ENCODE measurements around the gene ZC3H4. TPM values are rescaled to one million over a fixed set of nuclear protein-coding genes. Genes with fewer than 3 reads are reported as not detected.

ZC3H4 gene
- total RNA-seq: 56.4 and 63.9 TPM in 2 replicates
- 5.5 and 6.2 TPM in 2 replicates for polyA plus RNA-seq
- polyA plus RNA-seq (2011; cell fraction: cytosol; rRNA removed): 9.7 and 10.9 TPM in 2 replicates
- 20.4 and 22.2 TPM in 2 replicates for polyA plus RNA-seq (2011; cell fraction: nucleus; rRNA removed)
- polyA plus RNA-seq (2012): 21.3 and 33.9 TPM in 2 replicates
- 11.9 and 13.3 TPM in 2 replicates for polyA minus RNA-seq
- 9.5 TPM for polyA minus RNA-seq (2011; cell fraction: cytosol; rRNA and poly(A)+ RNA removed)
- polyA minus RNA-seq (2011; cell fraction: nucleus; rRNA and poly(A)+ RNA removed): 12.1 and 13.1 TPM in 2 replicates
- Bru-seq, nascent RNA: percentile 83 among the genes with signal in this experiment
- BruChase-seq, experiment 1, labeled RNA remaining after a 6-hour chase: percentile 79 among the genes with signal in this experiment
- percentile 72 among the genes with signal in this experiment for BruChase-seq, experiment 2, labeled RNA remaining after a 2-hour chase
- long read RNA-seq, partial matches to known transcripts: 2 of 20 reads
- long read RNA-seq, other reads (novel, unspliced or antisense): 18 of 20 reads

GRCh38 chr19:47112997-47113849 is at the start of gene ZC3H4:
Gene ZC3H4, minus strand, starts transcription at chr19:47113776. Its CDS starts 1,192 bp downstream, at chr19:47112584.
- intact Hi-C loops (cut with micrococcal nuclease): loop anchor here (1.0 to 5.0 kb wide), 4 partner anchors 18 to 251 kb away; partner anchors contain the start of genes ARHGAP35, SAE1 and TMEM160
- CTCF ChIA-PET: interaction anchor here (0.6 to 2.5 kb wide), 17 partner anchors 10 to 324 kb away, joined by 3 to 26 read pairs (median 4); partner anchors contain the start of gene SAE1
- Histone ChIP-seq H3K9ac (replicated peaks; ENCODE audit: extremely low read depth, insufficient read depth, low read length) (peak within 1 kb of the TSS; percentile 99), H2AFZ (ENCODE audit: low read depth, low read length) (peak within 1 kb of the TSS; percentile 0), H3K4me1 (ENCODE audit: control insufficient read depth, extremely low read depth, insufficient read depth, low read length) (peaks cover 23% of the 10 kb centered on the region), H3K36me3 (ENCODE audit: control insufficient read depth in 2 of 2, extremely low read depth in 1 of 2, insufficient read depth in 2 of 2, low read length in 2 of 2) (no peaks in the 10 kb centered on the region), H3K79me2 (ENCODE audit: control insufficient read depth, insufficient read depth, low read length) (peaks cover 37% of the 10 kb centered on the region), H3K9me3 (replicated peaks; ENCODE audit: control insufficient read depth, insufficient read depth, low read length) (no peaks in the 10 kb centered on the region), H3K9me1 (replicated peaks; ENCODE audit: control insufficient read depth, extremely low read depth, insufficient read depth, low read length) (no peaks in the 10 kb centered on the region), H3K4me2 (ENCODE audit: insufficient read depth, low read length) (peak within 1 kb of the TSS; percentile 51), H3K27ac (ENCODE audit: insufficient read depth, low read depth, low read length) (peak within 1 kb of the TSS; percentile 92), H3K27me3 (ENCODE audit: control insufficient read depth in 2 of 2, insufficient read depth in 2 of 2, low read length in 2 of 2) (no peaks in the 10 kb centered on the region), H3K4me3 (replicated peaks in 1 of 3; ENCODE audit: insufficient read depth in 1 of 3, low read depth in 1 of 3, low read length in 3 of 3) (peak within 1 kb of the TSS; percentile 79 to 94 (median 80)), H4K20me1 (replicated peaks; ENCODE audit: control insufficient read depth, extremely low read depth, insufficient read depth, low read length) (no peaks in the 10 kb centered on the region)
- dilution Hi-C loops (cut with MboI; ENCODE audit: extremely low pct_ligation_motif_present, low sequenced_read_pairs): no loop called here
- BruUV-seq (replicated peaks): no TSS peak
- FAIRE-seq: peak; percentile 98
- DNase-seq (ENCODE audit: low read depth, low spot score): peak; percentile 100
- POLR2A ChIA-PET: interaction anchor here (0.6 to 1.3 kb wide), 13 partner anchors 8 to 161 kb away, joined by 3 to 12 read pairs (median 4); partner anchors contain the start of genes CCDC9 and SAE1
- TF ChIP-seq JUN (IDR thresholded peaks at IDR 0.05; ENCODE audit: borderline replicate concordance, insufficient read depth, insufficient read length, low read depth) (peak; percentile 99), CTCF (IDR thresholded peaks at IDR 0.05; ENCODE audit: extremely low read depth in 1 of 2, insufficient read depth in 1 of 2, low read depth in 1 of 2, low read length in 2 of 2) (no peak), POLR2AphosphoS5 (IDR thresholded peaks at IDR 0.05; ENCODE audit: insufficient read depth, low read depth, low read length) (peak; percentile 90), MAX (IDR thresholded peaks at IDR 0.05; ENCODE audit: insufficient read depth, insufficient read length) (peak; percentile 99), POLR2A (IDR thresholded peaks at IDR 0.05; ENCODE audit: low read depth, low read length) (peak; percentile 89), FOS (IDR thresholded peaks at IDR 0.05; ENCODE audit: borderline replicate concordance, insufficient read depth, low read length) (peak; percentile 50)
